WTC11 (cell line): ENCODE data around the gene CNTNAP1. TPM values are rescaled to one million over a fixed set of nuclear protein-coding genes. Genes with fewer than 3 reads are reported as not detected.

Experiments used
- ATAC-seq: fragments of 200-7000 bp; cut with Tn5 transposase; 2 replicates; pipeline ENCODE4 v1.10.0; 2021; ENCODE audit warnings: mild to moderate bottlenecking, moderate library complexity
- CTCF ChIA-PET: fragments of 300-600 bp; sonication (Branson Sonifier 250); formaldehyde crosslinking; loops from one replicate; lab custom pipeline; 2021; ENCODE audit warnings: antibody characterized with exemption; lab: Charles Lee
- POLR2A ChIA-PET: fragments of 350-600 bp; sonication (Branson Sonifier 250); formaldehyde crosslinking; loops from one replicate; lab custom pipeline; 2021; ENCODE audit warnings: antibody characterized with exemption; lab: Charles Lee
- DNase-seq: peaks from one replicate; pipeline ENCODE4 v3.0.0; 2021; ENCODE audit warnings: low spot score
- H3K27ac Mint-ChIP-seq: 2 replicates; pipeline ENCODE4 v1.8.0; 2021; ENCODE audit warnings: mixed read lengths
- H3K27me3 Mint-ChIP-seq: 2 replicates; pipeline ENCODE4 v1.8.0; 2021; ENCODE audit warnings: low read depth, mild to moderate bottlenecking, moderate library complexity, mixed read lengths
- H3K36me3 Mint-ChIP-seq: 2 replicates; pipeline ENCODE4 v1.8.0; 2021; ENCODE audit warnings: mixed read lengths
- H3K4me1 Mint-ChIP-seq: 2 replicates; pipeline ENCODE4 v1.8.0; 2022; ENCODE audit warnings: mixed read lengths
- H3K4me3 Mint-ChIP-seq: 2 replicates; pipeline ENCODE4 v1.8.0; 2021; ENCODE audit warnings: mild to moderate bottlenecking, moderate library complexity, mixed read lengths
- H3K9me3 Mint-ChIP-seq: 2 replicates; pipeline ENCODE4 v1.8.0; 2021; ENCODE audit warnings: mixed read lengths
- FOXP4 ChIP-seq: sonication (generic); formaldehyde crosslinking; IDR thresholded peaks from 2 replicates; pipeline ENCODE4 v1.8.0; 2022; ENCODE audit warnings: mild to moderate bottlenecking, missing genetic modification reagents
- IRF2 ChIP-seq: sonication (generic); formaldehyde crosslinking; IDR thresholded peaks from 2 replicates; pipeline ENCODE4 v1.8.0; 2022; ENCODE audit warnings: low read depth, missing genetic modification reagents, borderline replicate concordance
- USF1 ChIP-seq: sonication (generic); formaldehyde crosslinking; IDR thresholded peaks from 2 replicates; pipeline ENCODE4 v1.8.0; 2022; ENCODE audit warnings: mild to moderate bottlenecking, missing genetic modification reagents
- ZNF138 ChIP-seq: sonication (generic); formaldehyde crosslinking; conservative IDR thresholded peaks from 2 replicates; pipeline ENCODE4 v1.8.1; 2022; ENCODE audit warnings: mild to moderate bottlenecking, moderate library complexity, missing genetic modification reagents
- ZNF396 ChIP-seq: fragments of 250-450 bp; sonication (Bioruptor Pico); IDR thresholded peaks from 2 replicates; pipeline ENCODE4 v1.8.0; 2021; ENCODE audit warnings: mild to moderate bottlenecking, moderate library complexity, borderline replicate concordance
- total RNA-seq: library from RNA; stranded (reverse); gene quantifications from 3 replicates; pipeline ENCODE4 v1.2.3, GENCODE V29; 2021
- TF ChIP-seq, protein P1 (sequence below): sonication (generic); formaldehyde crosslinking; IDR thresholded peaks from 2 replicates; pipeline ENCODE4 v1.8.0; 2022; ENCODE audit warnings: missing genetic modification reagents
- TF ChIP-seq, protein P2 (sequence below): sonication (generic); formaldehyde crosslinking; IDR thresholded peaks from 2 replicates; pipeline ENCODE4 v1.8.0; 2023; ENCODE audit warnings: missing genetic modification reagents, mild to moderate bottlenecking, borderline replicate concordance

The CNTNAP1 gene
- total RNA-seq, 1 experiment from 2014 or later = 12.1 TPM

DNA sequence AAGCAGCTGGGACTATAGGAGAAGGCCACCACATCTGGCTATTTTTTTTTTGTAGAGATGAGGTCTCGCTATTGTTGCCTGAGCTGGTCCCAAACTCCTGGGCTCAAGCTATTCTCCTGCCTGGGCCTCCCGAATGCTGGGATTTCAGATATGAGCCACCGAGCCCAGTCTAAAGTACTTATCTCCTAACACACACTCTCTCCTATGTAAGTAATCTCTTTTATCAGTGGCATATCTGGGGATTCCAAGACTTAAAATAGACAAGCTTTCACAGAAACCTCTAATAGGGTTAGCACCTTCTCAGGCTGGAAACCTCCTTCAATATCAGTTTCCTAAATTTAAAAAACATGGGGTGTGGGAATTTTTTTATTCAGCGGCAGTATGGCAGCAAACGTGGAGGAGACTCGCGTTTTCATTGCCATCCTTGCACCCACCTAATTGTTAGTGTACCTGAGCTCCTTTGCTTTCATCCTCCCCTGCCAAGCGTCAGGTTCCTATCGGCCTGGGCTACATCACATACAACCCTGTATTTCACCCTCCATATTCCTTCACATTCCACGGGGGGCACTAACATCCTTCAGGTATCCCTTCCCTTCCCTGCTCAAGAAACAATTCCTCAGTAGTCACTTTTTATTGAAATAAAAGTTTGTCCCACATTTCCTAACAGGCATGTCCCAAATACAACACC is 61.4 kb downstream of the CNTNAP1 start:
- CTCF ChIA-PET = interaction anchor here (1.0 to 2.7 kb wide), 7 partner anchors 17 to 165 kb away, joined by 3 to 31 read pairs (median 4); partner anchors contain the start of genes COA3 and RAMP2

DNA sequence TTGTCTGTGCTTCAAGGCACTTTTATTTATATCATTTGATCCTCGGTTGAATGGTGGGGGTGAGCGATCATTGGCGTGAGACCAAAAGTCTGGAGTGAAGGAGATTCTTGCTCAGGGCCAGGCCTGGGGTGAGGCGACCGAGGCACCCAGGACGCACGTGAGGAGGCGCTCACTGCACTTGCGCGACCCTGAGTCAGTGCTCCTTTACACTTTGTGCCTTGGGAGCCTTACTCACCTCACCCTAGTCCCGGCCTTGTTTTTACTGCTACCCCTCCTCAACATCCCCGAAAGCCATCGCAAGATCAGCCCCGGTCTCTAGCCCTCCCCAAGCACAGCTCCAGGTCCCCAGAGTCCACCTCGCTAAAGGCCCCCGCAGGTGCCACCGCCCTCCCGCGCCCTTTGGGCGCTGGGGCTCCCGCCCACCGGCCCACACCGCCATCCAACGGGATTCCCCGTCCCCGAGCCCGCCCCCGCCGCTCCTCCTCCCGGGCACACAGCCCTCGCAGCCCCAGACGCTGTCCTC is 62.0 kb downstream of the CNTNAP1 start:
- ChIA-PET CTCF (interaction anchor here (1.0 to 2.7 kb wide), 4 partner anchors 18 to 166 kb away, joined by 3 to 31 read pairs (median 7); no protein-coding TSS in a partner anchor), POLR2A (interaction anchor here (1.3 to 1.8 kb wide), 3 partner anchors 17 to 126 kb away, joined by 3 to 6 read pairs (median 3); partner anchors contain the start of gene RAMP2)
- peaks cover 27% of the 10 kb centered on the region for H3K27me3 Mint-ChIP-seq
- H3K4me1 Mint-ChIP-seq = peaks cover 33% of the 10 kb centered on the region
- ATAC-seq (peak; percentile 75), DNase-seq (no peak)
- peak overlapping the region; percentile 96 for H3K27ac Mint-ChIP-seq
- H3K4me3 Mint-ChIP-seq = peak overlapping the region; percentile 86
- H3K9me3 Mint-ChIP-seq = peaks cover 6% of the 10 kb centered on the region
- H3K36me3 Mint-ChIP-seq = no peaks in the 10 kb centered on the region
- TF ChIP-seq ZNF138 (CRISPR knock-in tag) (no peak), USF1 (CRISPR knock-in tag) (peak; percentile 49; the same call in 1 of the 2 replicates)
- TF ChIP-seq, protein P1, sequence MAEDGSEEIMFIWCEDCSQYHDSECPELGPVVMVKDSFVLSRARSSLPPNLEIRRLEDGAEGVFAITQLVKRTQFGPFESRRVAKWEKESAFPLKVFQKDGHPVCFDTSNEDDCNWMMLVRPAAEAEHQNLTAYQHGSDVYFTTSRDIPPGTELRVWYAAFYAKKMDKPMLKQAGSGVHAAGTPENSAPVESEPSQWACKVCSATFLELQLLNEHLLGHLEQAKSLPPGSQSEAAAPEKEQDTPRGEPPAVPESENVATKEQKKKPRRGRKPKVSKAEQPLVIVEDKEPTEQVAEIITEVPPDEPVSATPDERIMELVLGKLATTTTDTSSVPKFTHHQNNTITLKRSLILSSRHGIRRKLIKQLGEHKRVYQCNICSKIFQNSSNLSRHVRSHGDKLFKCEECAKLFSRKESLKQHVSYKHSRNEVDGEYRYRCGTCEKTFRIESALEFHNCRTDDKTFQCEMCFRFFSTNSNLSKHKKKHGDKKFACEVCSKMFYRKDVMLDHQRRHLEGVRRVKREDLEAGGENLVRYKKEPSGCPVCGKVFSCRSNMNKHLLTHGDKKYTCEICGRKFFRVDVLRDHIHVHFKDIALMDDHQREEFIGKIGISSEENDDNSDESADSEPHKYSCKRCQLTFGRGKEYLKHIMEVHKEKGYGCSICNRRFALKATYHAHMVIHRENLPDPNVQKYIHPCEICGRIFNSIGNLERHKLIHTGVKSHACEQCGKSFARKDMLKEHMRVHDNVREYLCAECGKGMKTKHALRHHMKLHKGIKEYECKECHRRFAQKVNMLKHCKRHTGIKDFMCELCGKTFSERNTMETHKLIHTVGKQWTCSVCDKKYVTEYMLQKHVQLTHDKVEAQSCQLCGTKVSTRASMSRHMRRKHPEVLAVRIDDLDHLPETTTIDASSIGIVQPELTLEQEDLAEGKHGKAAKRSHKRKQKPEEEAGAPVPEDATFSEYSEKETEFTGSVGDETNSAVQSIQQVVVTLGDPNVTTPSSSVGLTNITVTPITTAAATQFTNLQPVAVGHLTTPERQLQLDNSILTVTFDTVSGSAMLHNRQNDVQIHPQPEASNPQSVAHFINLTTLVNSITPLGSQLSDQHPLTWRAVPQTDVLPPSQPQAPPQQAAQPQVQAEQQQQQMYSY = peak; percentile 88

More for the DNA sequence above, 61.4 kb downstream of the CNTNAP1 start:
- H3K4me1 Mint-ChIP-seq = peaks cover 27% of the 10 kb centered on the region
- DNase-seq (no peak), ATAC-seq (peak; percentile 6; the same call in 1 of the 2 replicates)
- POLR2A ChIA-PET = interaction anchor here (1.3 to 1.8 kb wide), 3 partner anchors 17 to 125 kb away, joined by 3 to 6 read pairs (median 3); partner anchors contain the start of gene RAMP2
- peaks cover 6% of the 10 kb centered on the region for H3K9me3 Mint-ChIP-seq
- H3K36me3 Mint-ChIP-seq = no peaks in the 10 kb centered on the region
- peaks cover 27% of the 10 kb centered on the region for H3K27me3 Mint-ChIP-seq
- no peak for TF ChIP-seq ZNF396 (CRISPR knock-in tag)
- no peak for TF ChIP-seq FOXP4 (CRISPR knock-in tag)
- TF ChIP-seq, protein P2, sequence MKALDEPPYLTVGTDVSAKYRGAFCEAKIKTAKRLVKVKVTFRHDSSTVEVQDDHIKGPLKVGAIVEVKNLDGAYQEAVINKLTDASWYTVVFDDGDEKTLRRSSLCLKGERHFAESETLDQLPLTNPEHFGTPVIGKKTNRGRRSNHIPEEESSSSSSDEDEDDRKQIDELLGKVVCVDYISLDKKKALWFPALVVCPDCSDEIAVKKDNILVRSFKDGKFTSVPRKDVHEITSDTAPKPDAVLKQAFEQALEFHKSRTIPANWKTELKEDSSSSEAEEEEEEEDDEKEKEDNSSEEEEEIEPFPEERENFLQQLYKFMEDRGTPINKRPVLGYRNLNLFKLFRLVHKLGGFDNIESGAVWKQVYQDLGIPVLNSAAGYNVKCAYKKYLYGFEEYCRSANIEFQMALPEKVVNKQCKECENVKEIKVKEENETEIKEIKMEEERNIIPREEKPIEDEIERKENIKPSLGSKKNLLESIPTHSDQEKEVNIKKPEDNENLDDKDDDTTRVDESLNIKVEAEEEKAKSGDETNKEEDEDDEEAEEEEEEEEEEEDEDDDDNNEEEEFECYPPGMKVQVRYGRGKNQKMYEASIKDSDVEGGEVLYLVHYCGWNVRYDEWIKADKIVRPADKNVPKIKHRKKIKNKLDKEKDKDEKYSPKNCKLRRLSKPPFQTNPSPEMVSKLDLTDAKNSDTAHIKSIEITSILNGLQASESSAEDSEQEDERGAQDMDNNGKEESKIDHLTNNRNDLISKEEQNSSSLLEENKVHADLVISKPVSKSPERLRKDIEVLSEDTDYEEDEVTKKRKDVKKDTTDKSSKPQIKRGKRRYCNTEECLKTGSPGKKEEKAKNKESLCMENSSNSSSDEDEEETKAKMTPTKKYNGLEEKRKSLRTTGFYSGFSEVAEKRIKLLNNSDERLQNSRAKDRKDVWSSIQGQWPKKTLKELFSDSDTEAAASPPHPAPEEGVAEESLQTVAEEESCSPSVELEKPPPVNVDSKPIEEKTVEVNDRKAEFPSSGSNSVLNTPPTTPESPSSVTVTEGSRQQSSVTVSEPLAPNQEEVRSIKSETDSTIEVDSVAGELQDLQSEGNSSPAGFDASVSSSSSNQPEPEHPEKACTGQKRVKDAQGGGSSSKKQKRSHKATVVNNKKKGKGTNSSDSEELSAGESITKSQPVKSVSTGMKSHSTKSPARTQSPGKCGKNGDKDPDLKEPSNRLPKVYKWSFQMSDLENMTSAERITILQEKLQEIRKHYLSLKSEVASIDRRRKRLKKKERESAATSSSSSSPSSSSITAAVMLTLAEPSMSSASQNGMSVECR = no peak
- TF ChIP-seq IRF2 = no peak
- H3K27ac Mint-ChIP-seq = peak overlapping the region; percentile 96
- peak overlapping the region; percentile 86 for H3K4me3 Mint-ChIP-seq
